Measurements from ENCODE around the gene LAMA5.

- TF ChIP-seq EZH2phosphoT487 (IDR thresholded peaks at IDR 0.05; ENCODE audit: low read depth, severe bottlenecking, unreplicated experiment) = no peak
- no peak for TF ChIP-seq CTCF (IDR thresholded peaks at IDR 0.05; ENCODE audit: poor library complexity)
- no peak for TF ChIP-seq EZH2 (IDR thresholded peaks at IDR 0.05; ENCODE audit: borderline replicate concordance)
Observed at GRCh38 chr20:62393830-62394229, 26.7 kb upstream of the LAMA5 start.
